GM12892 (cell line): ENCODE data around the gene FKBP8.
"Not testable (repeated sequence)": the region's sequence is repeated elsewhere in the genome, so short reads cannot be mapped to it uniquely, and the experiment has no call there.

ENCODE experiments used
- DNase-seq: peaks from one replicate; pipeline ENCODE4 v3.0.0; 2011; ENCODE audit not compliant: insufficient read length
- FAIRE-seq: peaks from 2 replicates; lab custom pipeline; 2011; peaks lifted over from hg19 to GRCh38; lab: Jason Lieb, UNC
- POLR2A ChIP-seq: IDR thresholded peaks from 2 replicates; pipeline ENCODE4 v1.6.1; 2011; ENCODE audit warnings: low read depth, low read length, control low read depth
- POLR2AphosphoS5 ChIP-seq: IDR thresholded peaks from 2 replicates; pipeline ENCODE4 v1.6.1; 2011; ENCODE audit warnings: low read depth, low read length, control low read depth
- TAF1 ChIP-seq: IDR thresholded peaks from 2 replicates; pipeline ENCODE4 v1.6.1; 2011; ENCODE audit warnings: low read depth, mild to moderate bottlenecking, control low read depth, low read length, borderline replicate concordance

FKBP8 gene

DNA sequence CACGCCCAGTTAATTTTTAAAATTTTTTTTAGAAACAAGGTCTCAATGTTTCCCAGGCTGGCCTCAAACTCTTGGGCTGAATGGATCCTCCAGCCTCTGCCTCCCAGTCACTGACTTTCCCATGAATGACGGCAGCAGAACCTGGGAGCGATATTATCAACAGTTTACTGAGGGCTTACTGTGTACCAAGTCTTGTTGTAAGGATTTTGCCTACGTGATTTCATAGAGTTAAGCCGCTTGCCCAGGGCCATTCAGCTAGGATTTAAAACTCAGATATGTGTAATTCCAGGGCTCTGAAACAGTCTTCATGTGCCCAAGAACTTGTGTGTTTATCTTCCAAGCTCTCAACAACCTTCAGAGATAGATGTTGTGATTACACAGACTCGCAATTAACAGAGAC lies 8.3 kb upstream of the FKBP8 start:
- FAIRE-seq (no peak), DNase-seq (no peak)
- TF ChIP-seq POLR2A (no peak), POLR2AphosphoS5 (no peak), TAF1 (no peak)

DNA sequence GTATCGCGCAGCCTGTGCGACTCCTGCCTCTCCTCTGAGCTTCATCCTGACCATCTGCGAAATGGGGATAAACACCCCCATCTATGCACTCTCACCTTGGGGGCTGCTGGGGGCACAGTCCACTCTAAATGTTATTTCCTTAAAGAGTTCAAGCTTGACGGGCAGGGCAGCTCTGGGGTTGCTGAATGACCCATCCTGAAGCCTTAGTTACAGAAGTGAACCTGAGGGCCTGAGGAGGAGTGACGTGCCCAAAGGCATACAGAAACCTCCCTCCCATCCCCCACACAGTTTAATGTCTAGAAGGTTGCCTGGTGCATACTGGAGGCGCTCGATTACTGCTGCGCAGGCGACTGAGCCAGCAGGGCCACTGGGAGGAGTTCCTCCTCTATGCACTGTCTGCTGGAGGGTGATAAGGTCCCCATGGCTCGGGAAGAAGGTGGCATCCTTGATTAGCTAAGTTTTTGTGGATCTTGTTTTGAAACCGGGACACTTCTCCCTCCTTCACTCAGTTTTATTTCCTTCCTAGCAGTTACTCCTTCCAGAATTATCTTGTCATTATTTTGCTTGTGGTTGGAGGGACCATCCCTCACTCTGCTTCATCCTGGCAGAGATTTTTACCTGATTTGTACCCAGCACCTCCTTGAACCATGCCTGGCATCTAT lies 572 bp upstream of the FKBP8 start:
- peak; percentile 71 for DNase-seq
- FAIRE-seq, result peak; percentile 92
- TF ChIP-seq TAF1, result peak; percentile 67
- peak; percentile 63 for TF ChIP-seq POLR2AphosphoS5
- peak; percentile 73 for TF ChIP-seq POLR2A

DNA sequence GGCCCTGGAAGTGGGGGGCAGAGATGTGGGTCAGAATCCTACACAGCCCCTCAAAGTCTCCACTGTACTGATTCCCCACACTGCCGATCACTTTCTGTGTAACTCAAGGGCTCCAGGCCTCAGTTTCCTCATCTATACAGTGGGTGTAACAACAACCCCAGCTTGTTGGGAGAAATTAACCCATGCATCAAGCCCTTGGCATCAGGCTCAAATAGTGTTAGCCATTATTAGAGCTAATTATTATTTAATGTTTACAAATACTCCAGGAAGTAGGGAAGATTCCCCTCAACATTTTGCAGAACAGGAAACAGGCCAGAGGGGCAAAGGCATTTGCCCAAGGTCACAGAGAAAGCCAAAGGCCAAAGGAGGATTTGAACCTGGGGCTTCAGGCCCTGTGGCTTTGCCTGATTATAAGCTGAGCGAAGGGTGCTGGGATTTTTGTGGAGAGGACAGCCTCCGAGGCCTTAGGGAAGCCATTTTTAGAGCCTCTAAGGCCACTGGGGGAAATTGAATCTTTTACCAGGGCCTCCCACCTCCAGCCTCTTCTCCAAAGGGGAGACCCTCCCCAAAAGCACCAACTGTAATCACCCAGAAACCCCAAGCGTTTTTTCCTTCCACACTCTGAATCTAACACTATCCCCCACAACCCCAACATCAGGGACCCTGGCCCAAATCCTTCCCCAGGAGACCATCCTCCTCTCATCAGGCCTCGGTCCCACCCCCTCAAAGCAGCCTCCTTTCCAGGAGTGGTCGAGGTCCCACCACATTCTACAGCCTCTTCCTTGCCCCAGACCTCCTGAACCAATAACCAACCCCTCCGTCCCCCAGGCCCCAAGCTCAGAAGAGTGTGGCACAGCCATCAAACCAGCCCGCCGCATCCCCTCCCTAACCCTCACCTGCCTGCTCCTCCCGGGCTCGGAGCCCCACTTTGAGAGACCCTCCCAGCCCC lies 1.1 kb downstream of the FKBP8 start:
- no peak for DNase-seq
- FAIRE-seq, result no peak
- TF ChIP-seq POLR2A, result no peak
- TF ChIP-seq TAF1, result no peak
- no peak for TF ChIP-seq POLR2AphosphoS5

DNA sequence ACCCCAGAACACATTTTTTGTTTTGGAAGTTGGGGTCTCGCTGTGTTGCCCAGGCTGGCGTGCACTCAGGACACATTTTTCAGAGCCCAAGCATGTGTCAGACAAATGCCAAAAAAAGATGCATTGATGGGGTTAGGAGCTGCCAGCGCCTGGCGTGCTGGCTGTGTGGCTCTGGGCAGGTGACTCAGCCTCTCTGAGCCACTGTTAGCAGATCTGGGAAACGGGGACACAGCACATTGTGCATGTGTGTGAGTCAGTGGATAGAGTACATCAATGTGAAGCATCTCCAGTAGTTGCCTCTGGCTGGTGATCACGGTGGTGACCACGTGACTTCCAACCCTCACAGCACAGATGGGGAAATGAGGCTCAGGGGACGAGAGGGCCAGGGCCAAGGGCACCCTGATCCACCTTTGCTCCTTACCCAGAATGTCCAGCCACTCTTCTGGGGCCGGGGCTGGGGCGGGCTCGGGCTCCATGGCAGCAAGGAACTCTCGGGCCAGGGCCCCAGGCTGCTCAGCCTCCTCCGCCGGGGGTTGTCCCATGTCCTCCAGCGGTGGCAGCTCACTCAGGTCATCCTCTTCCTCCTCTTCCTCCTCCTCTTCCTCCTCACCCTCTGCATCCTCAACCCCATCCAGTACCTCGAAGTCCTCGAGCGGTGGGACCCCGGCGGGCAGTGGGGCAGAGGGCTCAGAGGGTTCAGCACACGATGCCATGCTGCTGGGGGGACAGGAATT lies 1.9 kb downstream of the FKBP8 start:
- no peak for FAIRE-seq
- no peak for TF ChIP-seq POLR2AphosphoS5
- TF ChIP-seq TAF1, result no peak
- TF ChIP-seq POLR2A, result no peak
- no peak for DNase-seq

DNA sequence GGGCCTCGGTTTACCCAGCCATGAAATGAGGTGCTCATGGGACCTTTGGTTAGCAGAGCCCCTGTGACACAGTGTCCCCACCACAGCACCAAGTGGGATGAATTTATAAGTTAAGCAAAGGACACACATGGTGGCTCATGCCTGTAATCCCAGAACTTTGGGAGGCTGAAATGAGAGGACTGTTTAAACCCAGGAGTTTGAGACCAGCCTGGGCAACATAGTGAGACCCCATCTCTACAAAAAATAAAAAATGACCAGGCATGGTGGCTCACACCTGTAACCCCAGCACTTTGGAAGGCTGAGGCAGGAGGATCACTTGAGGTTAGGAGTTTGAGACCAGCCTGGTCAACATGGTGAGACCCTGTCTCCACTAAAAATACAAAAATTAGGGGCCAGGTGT lies 3.2 kb downstream of the FKBP8 start:
- FAIRE-seq, result not testable (repeated sequence)

DNA sequence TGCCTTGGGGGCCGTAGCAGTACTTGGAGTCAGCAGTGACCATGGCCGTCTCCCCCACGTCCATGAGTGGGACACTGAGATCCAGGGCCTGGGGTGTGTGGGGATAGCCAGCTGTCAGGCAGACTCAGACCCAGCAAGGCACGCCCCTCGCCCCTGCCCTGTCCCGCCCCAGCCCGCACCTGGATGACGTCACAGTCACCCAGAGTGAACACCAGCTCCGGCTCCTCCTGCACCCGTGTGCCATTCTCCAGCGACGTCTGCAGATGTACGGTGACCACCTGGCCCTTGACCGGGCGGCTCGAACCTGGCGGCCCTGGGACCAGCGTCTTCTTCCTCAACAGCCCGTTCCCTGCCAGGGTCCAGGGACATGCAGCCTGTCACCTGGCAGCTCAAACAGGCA lies 4.0 kb downstream of the FKBP8 start:
- no peak for DNase-seq
- TF ChIP-seq POLR2AphosphoS5 (no peak), POLR2A (no peak), TAF1 (no peak)
- no peak for FAIRE-seq

More for the DNA sequence above, 3.2 kb downstream of the FKBP8 start:
- DNase-seq, result not testable (repeated sequence)

DNA sequence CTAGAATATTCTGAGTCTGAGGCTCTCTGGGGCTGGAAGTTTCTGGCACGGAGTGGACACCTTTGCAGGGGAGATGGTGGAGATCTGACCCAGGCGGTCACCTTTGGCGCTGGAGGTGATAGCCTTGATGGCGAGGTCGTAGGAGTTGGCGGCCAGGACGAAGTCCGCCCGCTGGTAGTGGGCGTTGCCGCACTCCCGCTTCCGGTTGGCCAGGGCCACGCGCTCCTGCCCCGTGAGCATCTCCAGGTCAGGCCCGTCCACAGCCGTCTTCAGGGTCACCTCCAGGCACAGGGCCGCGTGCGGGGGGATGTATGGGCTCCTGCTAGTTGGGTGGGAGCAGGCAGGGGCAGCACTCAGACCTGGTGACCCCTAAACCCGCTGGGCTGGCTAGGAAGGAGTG lies 5.3 kb downstream of the FKBP8 start:
- FAIRE-seq, result no peak
- TF ChIP-seq TAF1 (no peak), POLR2AphosphoS5 (no peak), POLR2A (no peak)
- DNase-seq, result no peak

DNA sequence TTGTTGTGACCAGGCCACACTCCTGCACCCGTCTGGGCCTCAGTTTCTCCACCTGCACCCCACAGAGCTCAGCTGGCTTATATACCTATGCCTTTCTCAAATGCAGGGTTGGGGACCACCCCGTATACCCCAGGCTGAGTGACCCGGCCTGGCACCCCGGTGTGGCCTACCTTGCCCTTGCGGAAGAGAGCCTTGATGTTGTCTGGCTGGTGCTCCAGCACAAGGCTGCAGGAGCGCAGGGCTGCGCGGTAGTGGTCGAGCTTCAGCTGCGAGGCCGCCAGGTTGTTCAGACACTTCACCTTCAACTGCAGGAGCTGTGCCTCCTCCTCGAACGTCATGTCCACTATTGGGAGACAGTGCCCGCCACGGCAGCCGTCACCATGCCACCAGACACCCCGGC lies 5.9 kb downstream of the FKBP8 start:
- DNase-seq, result no peak
- no peak for TF ChIP-seq POLR2AphosphoS5
- TF ChIP-seq TAF1, result no peak
- no peak for TF ChIP-seq POLR2A
- FAIRE-seq, result no peak

DNA sequence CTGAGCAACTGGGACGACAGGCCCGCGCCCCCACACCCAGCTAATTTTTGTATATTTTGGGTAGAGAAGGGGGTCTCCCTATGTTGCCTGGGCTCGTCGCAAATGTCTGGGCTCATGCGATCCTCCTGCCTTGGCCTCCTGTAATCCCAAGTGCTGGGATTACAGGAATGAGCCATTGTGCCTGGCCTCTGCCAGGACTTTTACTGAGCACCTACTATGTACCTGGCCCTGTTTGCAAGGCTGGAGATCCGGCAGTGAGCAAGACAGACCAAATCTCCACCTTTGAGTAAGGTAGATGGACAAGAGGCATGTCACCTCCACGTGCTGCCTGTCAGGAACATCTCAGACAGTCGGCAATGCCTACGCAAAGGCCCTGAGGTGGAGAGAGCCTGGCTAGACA lies 6.9 kb downstream of the FKBP8 start:
- FAIRE-seq, result no peak
- no peak for DNase-seq
- no peak for TF ChIP-seq POLR2AphosphoS5
- TF ChIP-seq POLR2A, result no peak
- no peak for TF ChIP-seq TAF1

DNA sequence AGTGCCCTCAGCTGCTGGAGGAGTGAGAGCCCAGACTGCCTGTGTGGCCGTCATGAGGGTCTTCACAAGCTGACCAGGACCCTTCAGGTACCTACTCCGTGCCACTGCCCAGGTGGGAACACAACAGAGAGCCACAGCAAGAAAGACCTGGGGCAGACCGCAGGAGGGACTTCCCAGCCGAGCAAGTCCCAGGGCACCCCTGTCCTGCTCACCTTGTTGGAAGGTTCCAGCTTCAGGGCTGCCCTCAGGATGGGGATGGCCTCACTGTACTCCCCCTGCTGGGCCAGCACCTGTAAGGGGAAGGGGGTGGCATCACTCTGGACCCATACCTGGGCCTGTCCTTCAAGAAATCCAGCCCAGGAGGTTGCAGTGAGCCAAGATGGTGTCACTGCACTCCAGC lies 10.3 kb downstream of the FKBP8 start:
- no peak for TF ChIP-seq POLR2AphosphoS5
- no peak for TF ChIP-seq POLR2A
- no peak for TF ChIP-seq TAF1

DNA sequence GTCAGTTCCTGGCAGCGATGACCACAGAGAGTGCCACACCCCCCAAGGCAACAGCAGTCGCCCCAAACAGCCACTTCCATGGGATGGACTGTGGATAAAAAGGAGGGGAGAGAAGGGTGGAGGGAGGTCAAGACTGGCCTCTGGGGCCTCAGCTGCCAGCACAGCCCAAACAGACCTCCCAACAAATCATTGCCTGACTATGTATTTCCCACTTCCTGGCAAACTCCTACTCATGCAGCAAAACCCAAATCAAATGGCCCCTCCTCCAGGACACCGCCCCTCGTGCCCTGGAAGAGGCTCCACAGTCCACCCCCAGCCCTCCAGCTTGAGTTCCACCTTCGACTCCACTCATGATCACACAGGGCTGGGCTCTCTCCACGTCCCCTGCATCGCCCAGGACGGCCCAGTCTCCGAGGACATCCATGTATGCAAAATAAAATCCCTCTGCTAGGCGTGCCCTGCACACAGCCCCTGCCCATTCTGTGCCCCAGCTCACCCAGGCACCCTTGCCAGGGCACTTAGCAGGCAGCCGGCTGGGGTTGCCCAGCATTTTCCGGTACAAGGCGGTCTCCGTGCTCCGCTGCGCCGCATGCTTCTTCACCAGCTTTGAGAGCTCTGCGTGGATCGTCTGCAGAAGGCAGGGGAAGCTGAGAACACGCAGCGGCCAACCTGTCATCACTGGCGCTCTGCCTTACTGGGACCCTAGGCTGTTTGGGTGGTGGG lies 11.0 kb downstream of the FKBP8 start:
- DNase-seq (no peak), FAIRE-seq (no peak)
- TF ChIP-seq POLR2A (no peak), TAF1 (no peak), POLR2AphosphoS5 (no peak)

More for the DNA sequence above, 10.3 kb downstream of the FKBP8 start:
- no peak for DNase-seq
- FAIRE-seq, result no peak
